Smooth muscle cell of the brain vasculature (primary cell): ENCODE measurements around the gene ITGB1BP1.

ENCODE experiments used
- DNase-seq: peaks from one replicate; pipeline ENCODE4 v3.0.0-alpha.2; 2012; ENCODE audit warnings: low read depth, low spot score

The ITGB1BP1 gene, protein sequence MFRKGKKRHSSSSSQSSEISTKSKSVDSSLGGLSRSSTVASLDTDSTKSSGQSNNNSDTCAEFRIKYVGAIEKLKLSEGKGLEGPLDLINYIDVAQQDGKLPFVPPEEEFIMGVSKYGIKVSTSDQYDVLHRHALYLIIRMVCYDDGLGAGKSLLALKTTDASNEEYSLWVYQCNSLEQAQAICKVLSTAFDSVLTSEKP

DNA sequence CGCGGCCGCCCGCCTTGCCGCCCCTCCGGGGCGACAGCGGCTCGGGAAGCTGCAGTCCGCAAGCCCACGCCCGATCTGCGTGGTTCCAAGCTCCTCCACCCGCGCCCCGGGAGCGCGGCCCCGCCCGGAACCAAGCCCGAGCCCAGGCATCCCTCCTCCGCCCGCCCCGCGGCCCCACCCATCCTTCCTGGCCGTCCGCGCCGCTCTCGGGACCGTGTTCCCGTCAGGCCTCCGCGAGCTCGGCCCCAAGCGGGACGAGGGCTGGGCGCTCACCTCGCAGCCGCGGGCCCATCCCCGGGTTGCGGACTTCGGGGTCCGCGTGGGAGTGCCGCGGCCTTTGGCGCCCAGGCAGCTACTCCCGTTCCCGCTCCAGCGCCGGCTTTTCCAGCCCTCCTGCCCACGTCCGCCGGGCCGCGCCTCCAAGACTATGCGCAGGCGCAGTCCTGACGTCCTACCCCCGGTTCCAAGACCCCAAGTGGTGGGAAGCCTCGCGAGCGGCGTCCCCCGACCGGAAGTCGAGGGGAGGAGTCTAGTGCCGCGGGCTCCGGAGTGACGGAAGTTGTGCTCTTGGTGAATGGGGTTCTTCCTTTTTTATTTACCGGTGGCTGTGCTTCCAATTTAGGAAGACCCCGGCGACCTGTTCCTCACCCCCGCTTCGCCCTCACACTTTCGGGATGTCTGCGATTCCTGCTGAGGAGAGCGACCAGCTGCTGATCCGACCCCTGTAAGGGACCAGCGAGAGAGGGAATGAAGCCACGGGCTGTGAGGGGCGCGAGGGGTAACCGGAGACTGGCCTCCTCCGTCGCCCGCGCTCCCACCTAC is at the start of gene ITGB1BP1, which contains the start of gene CPSF3:
Gene ITGB1BP1, minus strand, starts transcription at position 429 of the 822 bp plus-strand sequence. CDS start 4,831 bp downstream, outside the sequence.
Gene CPSF3, plus strand, starts transcription at position 555 of the 822 bp plus-strand sequence. Its CDS starts 120 bp downstream, at position 675.
- DNase-seq = peak; percentile 97

DNA sequence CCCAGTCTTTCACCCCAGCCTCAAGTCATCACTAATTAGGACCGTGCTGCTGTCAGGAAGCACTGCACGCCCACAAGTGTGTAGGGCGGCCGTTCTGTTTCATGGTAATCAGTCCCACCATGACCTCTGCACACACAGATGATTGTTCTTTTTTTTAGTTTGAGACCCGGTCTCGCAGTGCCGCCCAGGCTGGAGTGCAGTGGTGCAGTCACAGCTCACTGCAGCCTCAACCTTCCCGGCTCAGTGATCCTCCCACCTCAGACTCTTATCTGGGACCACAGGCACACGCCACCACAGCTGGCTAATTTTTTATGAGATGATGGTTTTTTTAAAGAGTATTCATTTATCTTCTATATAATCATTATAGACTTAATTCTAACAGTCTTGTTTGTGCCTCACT is 49.2 kb upstream of the ITGB1BP1 start:
- DNase-seq = no peak

DNA sequence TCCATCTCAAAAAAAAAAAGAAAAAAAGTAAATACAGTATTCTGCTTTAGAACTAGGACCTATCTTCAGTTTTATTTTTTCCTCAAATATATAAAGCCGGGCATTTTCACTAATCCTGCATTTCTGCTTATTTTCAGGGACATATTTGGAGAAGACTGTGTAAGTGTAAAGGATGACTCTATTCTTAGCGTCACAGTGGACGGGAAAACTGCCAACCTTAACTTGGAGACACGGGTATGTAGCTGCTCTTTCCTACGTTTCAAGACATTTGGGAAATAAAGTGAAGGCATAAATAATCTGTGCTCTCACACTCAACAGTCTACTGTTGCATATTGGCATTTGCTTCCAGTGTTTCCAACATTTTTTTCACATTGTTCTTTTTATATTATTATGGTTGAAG is 47.9 kb upstream of the ITGB1BP1 start:
- DNase-seq = no peak

DNA sequence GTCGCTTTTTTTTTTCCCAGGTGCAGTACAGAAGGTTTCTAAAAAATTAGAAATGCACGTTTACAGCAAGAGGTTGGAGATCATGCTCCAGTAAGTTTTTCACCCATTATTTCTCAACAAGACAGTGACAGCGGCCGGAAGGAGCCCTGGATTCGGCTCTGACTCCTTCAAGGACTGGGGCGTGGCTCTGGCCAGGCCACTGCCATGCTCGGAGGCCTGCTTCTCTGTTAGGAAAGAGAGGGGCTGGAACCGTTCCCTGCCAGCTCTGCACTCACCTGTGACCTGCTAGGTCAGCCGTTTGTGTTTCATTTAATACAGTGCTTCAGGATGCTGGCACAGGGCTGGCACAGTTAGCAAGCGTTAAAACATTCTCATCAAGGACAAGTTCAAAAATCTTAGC is 44.4 kb upstream of the ITGB1BP1 start:
- no peak for DNase-seq

DNA sequence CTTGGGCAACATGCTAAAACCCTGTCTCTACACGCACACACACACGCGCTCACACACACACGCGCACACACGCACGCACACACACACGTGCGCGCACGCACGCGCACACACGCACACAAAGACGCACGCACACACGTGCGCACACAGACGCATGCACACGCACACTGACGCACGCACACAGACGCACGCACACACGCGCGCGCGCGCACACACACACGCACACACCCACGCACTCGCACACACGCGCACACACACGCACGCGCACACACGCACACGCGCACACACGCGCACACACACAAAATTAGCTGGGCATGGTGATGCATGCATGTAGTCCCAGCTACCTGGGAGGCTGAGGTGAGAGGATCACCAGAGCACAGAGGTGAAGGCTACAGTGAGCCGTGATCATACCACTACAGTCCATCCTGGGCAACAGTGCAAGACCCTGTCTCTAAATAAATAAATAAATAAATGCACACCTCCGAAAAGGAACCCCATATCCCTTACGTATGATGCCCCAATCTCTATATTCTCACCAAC is 42.9 kb upstream of the ITGB1BP1 start:
- no peak for DNase-seq

DNA sequence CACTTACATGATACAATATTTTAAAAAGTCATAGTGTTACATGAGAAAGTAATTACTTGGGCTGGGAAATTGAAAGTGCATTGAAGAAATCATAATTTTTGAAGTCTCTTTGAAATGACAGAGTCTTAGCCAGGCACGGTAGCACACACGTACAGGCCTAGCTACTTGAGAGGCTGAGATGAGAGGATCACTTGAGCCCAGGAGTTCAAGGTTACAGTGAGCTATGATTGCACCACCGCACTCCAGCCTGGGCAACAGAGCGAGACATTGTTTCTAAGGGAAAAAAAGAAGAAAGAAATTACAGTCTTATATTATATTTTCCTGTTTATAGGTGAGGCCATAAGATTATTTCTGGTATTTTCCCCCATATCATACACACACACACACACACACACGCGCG is 41.8 kb upstream of the ITGB1BP1 start:
- no peak for DNase-seq

DNA sequence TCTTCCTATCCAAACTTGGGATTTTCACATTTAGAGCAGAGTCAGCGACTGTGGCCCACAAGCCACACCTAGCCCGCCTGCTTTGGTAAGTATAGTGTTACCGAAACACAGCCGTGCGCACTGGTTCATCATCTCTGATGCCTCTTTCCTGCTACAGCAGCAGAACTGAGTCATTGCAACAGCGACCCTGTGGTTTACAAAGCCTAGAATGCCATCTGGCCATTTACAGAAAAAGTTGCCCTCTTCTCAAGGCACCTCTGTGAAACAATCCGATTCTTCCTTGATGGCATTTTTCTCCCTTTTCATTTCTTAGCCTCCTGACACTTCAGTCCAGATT is 40.3 kb upstream of the ITGB1BP1 start:
- DNase-seq = no peak

DNA sequence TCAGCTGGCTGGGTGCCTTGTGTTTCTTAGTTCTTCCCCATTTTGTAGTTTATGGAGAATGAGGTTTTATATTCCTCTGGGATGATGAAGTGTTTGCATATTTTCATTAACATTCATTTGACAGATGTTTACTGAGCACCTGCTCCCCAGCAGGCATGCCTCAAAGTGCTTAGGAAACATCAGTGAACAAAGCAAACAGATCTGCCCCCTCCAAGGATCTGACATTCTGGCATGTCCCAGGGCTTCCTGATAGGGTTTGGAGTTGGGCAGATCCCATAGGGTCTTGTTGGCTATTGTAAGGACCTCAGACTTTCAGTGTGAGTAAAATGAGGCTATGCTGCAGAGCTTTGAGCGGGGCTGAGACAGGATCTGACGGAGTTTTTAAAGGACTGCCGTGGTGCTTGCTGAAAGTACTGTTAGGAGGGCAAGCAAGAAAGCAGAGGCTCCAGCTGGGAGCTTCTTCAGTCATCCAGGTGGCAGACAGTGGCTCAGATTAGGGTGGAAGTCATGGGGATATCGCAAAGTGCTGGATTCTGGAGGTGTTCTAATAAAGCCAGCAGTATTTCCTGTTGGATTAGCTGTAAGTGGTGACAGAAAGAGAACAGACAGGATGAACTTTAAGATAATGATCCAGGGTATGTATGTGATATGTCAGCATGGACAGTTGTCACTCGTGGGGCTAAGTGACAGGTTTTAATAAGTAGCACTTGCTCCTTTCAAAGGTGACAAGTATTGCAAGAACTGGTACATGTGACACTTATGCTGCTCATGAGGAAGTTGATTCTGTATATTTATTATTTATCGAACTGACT is 39.8 kb upstream of the ITGB1BP1 start:
- DNase-seq = no peak

DNA sequence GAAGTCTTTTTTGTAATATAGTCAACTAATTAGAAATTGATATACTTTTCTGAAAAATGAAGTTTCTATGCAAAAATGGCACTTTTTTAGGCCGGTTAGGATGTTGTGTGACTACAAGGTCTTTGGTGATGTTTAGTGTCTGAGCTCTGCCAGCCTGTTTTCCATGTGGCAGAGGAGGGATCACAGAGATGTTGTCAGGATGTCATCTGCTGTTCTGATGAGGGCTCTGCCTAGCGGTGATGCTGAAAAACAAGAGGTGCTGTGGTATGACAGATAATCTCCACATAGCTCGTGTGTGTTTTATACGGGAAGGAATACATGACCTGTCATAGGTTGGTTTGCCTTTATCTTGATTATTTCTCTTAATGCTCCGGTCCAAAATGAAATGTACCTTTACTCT is 39.0 kb upstream of the ITGB1BP1 start:
- no peak for DNase-seq

DNA sequence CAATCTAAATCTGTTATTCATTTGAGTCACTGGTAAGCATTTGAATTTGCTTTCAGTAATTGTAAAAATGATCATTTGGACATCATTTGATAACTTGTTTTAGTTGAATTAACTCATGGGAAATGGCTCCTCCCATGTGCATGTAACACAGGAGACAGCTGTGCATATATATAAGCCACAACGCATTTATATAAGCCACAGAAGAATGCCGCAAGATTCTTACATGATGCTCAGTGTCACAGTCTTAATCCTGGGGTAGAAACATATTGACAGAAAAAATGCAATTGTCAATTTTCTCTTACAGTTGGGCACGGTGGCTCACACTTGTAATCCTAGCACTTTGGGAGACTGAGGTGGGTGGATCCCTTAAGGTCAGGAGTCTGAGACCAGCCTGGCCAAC is 37.8 kb upstream of the ITGB1BP1 start:
- no peak for DNase-seq

DNA sequence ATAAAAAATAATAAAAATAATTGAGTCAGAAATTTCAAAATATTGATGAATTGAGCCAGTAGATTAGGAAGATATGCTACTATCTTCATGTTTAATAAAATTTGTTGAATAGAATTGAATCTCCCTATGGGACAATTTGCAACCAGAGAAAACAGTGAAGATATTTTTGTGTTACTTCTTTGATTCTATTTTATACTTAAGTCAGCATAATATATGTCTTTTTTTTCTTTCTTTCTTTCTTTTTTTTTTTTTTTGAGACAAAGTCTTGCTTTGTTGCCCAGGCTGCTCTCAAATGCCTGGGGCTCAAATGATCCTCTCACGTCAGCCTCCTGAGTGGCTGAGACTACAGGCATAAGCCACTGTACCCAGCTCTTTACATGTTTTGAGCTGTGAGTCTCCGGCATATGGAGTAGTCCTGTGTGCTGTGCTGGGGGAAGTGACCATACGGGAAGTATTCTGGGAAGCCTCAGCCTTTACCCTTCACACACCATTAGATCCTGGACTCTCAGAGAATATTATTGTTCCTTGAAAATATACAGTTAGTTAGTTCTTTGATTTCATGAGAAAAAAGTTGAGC is 37.2 kb upstream of the ITGB1BP1 start:
- DNase-seq = no peak

DNA sequence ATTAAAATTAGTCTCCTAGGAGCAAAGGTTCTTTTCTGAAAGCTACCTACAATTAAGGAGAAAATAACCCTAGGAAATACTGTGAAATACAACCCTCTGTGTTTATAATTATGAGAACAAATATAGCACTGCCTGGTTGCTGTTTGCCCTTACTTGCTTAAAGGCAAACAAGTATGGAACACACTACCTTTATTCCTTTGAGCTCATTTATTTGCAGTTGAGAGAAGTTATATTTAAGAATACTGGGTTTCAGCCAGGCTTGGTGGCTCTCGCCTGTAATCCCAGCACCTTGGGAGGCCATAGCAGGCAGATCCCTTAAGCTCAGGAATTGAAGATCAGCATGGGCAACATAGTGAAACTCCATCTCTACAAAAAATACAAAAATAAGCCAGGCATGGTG is 27.9 kb upstream of the ITGB1BP1 start:
- DNase-seq = no peak

DNA sequence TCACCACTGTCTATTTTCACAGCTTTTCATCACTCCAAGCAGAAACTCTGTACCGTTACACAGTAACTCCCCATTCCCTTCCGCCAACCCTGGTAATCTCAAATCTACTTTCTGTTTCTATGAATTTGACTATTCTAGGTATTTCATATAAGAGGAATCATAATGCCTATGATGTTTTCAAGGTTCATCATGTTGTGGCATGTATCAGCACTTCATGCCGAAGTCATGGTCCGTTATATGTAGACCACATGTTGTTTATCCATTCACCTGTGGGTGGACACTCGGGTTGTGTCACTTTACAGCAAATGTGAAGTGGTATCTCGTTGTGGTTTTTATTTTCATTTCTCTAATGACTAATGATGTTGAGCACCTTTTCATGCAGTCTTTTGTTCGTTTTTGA is 21.8 kb upstream of the ITGB1BP1 start:
- DNase-seq = no peak

DNA sequence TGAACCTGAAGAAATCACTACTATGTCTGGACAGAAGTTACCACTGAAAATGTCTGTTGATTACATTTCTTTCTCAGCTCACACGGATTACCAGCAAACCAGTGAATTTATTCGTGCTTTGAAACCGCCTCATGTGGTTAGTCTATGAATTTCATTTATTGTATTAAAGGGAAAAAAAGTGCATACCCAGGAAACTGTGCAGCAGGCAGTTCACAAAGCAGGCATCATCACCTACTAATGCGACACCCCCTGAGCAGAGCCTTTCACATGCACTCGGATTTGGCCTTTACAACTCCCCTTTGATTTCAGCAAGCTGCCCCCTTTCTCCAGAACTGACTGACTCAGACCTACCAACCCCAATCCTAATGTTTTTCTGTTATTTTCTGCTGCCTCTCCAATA is 20.2 kb upstream of the ITGB1BP1 start:
- DNase-seq = no peak

DNA sequence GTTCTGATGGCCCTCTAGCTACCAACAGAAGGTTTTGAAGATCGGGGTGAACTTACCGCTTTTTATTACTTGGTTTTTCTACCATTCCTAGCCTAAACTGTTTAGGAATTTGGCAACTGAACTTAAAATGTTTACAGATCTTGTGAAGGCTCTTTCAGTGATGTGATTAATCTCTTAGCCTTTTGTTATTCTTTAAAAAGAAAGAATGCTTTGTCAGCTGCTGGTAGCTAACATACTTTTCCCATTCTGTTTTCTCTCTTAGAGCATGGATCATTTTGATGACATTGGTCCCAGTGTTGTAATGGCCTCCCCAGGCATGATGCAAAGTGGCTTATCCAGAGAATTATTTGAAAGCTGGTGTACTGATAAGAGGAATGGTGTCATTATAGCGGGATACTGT is 18.2 kb upstream of the ITGB1BP1 start:
- no peak for DNase-seq

DNA sequence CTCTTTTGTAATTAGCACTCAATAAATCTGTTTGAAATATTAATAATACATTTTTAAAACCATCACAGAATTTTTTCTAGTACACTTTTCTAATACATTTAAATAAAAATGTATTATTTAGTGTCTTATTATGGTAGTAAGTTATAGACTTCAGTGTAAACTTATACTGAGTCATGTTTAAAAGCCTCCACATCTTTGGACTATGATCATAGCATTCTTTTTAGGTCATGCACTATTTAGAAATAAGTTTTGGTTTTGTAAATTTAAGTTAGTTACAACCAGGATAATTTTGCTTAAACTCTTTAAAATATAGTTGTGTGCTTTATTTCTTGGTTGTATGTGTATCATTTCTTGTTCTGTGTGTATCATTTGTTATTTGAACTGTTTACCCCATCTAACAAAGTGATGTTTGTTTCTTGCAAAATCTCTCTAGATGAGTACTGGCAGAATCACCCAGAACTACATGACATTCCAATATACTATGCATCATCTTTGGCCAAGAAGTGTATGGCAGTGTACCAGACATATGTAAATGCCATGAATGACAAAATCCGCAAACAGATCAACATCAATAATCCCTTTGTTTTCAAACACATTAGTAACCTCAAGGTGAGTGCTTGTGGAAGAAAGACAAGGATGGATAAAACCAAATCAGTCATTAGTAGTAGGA is 16.9 kb upstream of the ITGB1BP1 start:
- DNase-seq = no peak

DNA sequence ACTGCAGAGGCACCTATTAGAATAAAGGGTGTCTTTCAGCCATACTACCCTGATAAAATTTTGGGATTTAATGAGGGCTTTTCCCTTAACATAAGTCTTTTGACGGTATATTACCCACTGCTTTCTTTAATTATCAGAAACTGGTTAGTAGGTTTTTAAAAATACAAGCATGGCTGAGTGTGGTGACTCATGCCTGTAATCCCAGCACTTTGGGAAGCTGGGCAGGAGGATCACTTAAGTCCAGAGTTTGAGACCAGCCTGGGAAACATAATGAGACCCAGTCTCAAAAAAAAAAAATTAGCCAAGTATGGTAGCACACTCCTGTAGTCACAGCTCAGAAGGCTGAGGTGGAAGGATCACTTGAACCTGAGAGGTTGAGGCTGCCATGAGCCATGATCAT is 16.2 kb upstream of the ITGB1BP1 start:
- DNase-seq = no peak

DNA sequence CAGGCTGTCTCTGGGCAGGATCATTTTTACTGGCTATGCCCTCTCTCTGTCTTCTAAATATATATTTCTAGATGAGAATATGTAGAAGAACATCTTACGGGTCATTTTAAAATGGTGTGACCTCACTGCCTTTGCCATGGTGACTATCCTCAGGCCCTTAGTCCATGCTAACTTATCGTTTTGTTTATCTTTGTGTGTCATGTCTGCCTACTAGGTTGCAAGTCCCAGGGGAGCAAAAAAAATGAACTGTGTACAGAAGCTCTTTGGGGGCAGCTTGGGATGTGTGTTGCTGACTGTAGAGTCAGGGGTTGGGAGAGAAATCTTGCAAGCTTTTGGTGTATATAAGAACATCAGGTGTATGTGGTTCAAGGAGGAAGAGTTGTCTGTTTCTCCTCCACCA is 11.2 kb upstream of the ITGB1BP1 start:
- DNase-seq = no peak

DNA sequence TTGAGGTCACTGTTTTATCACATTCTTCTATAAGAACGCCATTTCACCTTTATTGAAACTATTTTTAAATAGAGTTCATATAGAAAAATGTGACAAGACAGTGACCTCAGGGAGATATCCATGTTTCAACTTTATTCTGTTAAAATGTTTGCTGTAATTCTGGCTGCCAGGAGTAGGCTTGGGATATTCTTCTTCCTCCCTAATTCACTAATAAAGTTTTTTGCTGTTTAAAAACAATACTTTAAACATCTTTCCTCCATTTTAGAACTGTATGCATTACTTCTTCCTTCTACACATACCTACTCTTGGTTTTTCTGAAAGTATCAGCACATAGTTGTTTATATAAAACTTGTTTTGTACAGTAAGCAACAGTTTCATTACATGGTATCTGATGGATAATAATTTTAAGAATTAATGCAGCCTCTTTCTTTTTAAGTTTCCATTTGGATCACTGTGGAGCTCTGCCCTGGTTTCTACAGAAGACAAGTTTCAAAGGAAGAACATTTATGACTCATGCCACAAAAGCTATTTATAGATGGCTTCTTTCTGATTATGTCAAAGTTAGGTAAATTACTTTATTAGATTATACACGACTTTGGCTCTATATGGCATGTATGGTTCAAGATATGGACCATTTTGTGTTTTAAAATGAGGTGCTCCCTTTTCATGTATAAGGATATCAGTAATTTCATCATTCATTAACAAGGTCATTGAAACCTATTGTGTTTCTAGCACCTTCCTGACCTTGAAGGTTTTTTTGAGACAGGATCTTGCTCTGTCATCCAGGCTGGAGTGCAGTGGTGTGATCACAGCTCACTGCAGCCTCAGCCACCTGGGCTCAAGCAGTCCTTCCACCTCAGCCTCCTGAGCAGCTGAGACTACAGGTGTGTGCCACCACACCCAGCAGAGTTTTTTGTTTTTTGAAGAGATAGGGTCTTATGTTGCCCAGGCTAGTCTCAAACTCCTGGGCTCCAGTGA is 7.3 kb upstream of the ITGB1BP1 start:
- DNase-seq = no peak

DNA sequence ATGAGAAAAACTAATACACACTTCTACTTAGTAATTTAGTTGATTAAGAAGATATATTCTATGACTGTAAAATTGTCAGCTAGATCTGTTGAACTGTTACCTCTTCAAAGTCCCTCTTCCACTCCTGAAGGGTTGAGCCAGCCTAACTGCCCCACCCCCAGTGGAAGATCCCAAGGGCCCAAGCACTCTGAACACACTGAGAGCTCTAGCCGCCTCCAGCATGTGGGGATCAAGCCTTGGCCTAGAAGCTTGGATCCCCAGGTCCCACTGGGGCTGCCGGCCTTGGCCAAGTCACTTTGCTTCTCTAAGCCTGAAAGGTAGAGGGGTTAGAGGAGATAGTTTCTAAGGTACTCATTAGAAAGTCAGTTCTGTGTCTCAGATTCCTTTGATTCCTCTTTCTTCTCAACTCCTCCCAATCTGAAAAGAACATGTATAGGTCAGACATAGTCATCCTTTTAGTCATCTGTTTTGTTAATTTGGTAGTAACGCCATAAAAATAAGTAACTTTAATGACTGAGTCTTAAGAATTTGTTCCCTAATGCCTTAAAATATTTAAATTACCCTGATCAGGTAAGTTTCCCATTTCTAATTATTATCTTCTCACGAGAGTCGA is 5.7 kb upstream of the ITGB1BP1 start:
- DNase-seq = no peak
